Measurements from ENCODE around the gene MYCL.

DNA sequence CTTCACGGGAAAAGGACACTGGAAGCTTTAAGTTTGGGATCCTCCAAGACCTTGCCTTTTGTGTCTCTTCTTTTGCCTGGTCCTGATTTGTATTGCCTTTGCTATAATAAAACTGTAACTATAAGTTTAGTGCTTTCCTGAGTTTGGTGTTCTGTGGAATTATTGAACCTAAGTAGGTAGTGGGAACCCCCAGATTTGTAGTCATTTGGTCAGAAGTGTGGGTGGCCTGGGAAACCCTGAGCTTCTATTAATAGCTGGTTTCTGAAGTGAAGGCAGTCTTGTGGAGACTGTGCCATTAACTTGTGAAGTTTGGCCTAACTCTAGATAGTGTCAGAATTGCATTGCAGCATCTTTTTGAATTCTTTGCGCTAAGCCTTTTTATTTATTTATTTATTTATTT lies 6.8 kb upstream of the MYCL start:
- TF ChIP-seq, protein P1, sequence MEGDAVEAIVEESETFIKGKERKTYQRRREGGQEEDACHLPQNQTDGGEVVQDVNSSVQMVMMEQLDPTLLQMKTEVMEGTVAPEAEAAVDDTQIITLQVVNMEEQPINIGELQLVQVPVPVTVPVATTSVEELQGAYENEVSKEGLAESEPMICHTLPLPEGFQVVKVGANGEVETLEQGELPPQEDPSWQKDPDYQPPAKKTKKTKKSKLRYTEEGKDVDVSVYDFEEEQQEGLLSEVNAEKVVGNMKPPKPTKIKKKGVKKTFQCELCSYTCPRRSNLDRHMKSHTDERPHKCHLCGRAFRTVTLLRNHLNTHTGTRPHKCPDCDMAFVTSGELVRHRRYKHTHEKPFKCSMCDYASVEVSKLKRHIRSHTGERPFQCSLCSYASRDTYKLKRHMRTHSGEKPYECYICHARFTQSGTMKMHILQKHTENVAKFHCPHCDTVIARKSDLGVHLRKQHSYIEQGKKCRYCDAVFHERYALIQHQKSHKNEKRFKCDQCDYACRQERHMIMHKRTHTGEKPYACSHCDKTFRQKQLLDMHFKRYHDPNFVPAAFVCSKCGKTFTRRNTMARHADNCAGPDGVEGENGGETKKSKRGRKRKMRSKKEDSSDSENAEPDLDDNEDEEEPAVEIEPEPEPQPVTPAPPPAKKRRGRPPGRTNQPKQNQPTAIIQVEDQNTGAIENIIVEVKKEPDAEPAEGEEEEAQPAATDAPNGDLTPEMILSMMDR (IDR thresholded peaks at IDR 0.05): no peak
- TF ChIP-seq POLR2A (IDR thresholded peaks at IDR 0.05): no peak
